IPS-NIHi7 (cell line): ENCODE results near the gene EGR1.

Source experiments
- DNase-seq: peaks from one replicate; pipeline ENCODE4 v3.0.0; 2012; ENCODE audit warnings: mixed read lengths; ENCODE audit errors: extremely low spot score

The EGR1 gene

GRCh38 chr5:138453590-138453989, 11.7 kb upstream of the EGR1 start:
- DNase-seq, result no peak

- DNase-seq, result no peak
Measured at GRCh38 chr5:138454121-138454520, 11.2 kb upstream of the EGR1 start.

- DNase-seq, result no peak
Measured at GRCh38 chr5:138455232-138455930, 9.9 kb upstream of the EGR1 start.

GRCh38 chr5:138457531-138458275, 7.6 kb upstream of the EGR1 start:
- DNase-seq, result no peak

GRCh38 chr5:138458384-138458783, 6.9 kb upstream of the EGR1 start:
- DNase-seq, result no peak

- DNase-seq, result no peak
Measured at GRCh38 chr5:138458856-138459255, 6.4 kb upstream of the EGR1 start.

GRCh38 chr5:138459311-138459933, 5.9 kb upstream of the EGR1 start:
- no peak for DNase-seq

GRCh38 chr5:138460032-138460693, 5.1 kb upstream of the EGR1 start:
- DNase-seq, result no peak

- DNase-seq, result no peak
Measured at GRCh38 chr5:138461343-138462125, 3.7 kb upstream of the EGR1 start.

- DNase-seq, result peak; percentile 18
Measured at GRCh38 chr5:138463419-138464007, 1.8 kb upstream of the EGR1 start.

GRCh38 chr5:138464008-138464387, 1.3 kb upstream of the EGR1 start:
- peak; percentile 92 for DNase-seq

GRCh38 chr5:138464388-138465260, 655 bp upstream of the EGR1 start:
- DNase-seq, result peak; percentile 89

- peak; percentile 14 for DNase-seq
Measured at GRCh38 chr5:138466125-138466899, 1.0 kb downstream of the EGR1 start.

GRCh38 chr5:138466900-138467710, 1.8 kb downstream of the EGR1 start:
- DNase-seq, result peak; percentile 5

- DNase-seq, result no peak
Measured at GRCh38 chr5:138467711-138468132, 2.4 kb downstream of the EGR1 start.

- DNase-seq, result no peak
Measured at GRCh38 chr5:138468133-138468965, 3.1 kb downstream of the EGR1 start.

- DNase-seq, result no peak
Measured at GRCh38 chr5:138468966-138469539, 3.8 kb downstream of the EGR1 start.
